Left kidney (tissue), 8 donors: ENCODE data around the gene CYB5B. TPM values are rescaled to one million over a fixed set of nuclear protein-coding genes. Genes with fewer than 3 reads are reported as not detected.

Experiments used
- DNase-seq: peaks from one replicate; pipeline ENCODE4 v3.0.0-alpha.2; 2013
- long read RNA-seq, 8 donors: transcript quantifications; one replicate each; lab custom pipeline, GENCODE V29; 2026
- polyA plus RNA-seq: library from polyadenylated mRNA; unstranded; fragments of 120-200 nt; gene quantifications from one replicate; pipeline ENCODE4 v1.2.1, GENCODE V29; 2013; ENCODE audit not compliant: insufficient read length

The CYB5B gene, protein sequence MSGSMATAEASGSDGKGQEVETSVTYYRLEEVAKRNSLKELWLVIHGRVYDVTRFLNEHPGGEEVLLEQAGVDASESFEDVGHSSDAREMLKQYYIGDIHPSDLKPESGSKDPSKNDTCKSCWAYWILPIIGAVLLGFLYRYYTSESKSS
- polyA plus RNA-seq = 151 TPM
- long read RNA-seq, donor 1, full-length matches to known transcripts = 26 of 26 reads
- long read RNA-seq, donor 1, partial matches to known transcripts = 0 of 26 reads
- long read RNA-seq, donor 1, other reads (novel, unspliced or antisense) = 0 of 26 reads
- long read RNA-seq, donor 2, full-length matches to known transcripts = 35 of 40 reads
- long read RNA-seq, donor 2, partial matches to known transcripts = 5 of 40 reads
- long read RNA-seq, donor 2, other reads (novel, unspliced or antisense) = 0 of 40 reads
- long read RNA-seq, donor 3, full-length matches to known transcripts = 32 of 51 reads
- long read RNA-seq, donor 3, partial matches to known transcripts = 19 of 51 reads
- long read RNA-seq, donor 3, other reads (novel, unspliced or antisense) = 0 of 51 reads
- long read RNA-seq, donor 4, full-length matches to known transcripts = 1 of 1 reads
- long read RNA-seq, donor 4, partial matches to known transcripts = 0 of 1 reads
- long read RNA-seq, donor 4, other reads (novel, unspliced or antisense) = 0 of 1 reads
- long read RNA-seq, donor 5, full-length matches to known transcripts = 57 of 57 reads
- long read RNA-seq, donor 5, partial matches to known transcripts = 0 of 57 reads
- long read RNA-seq, donor 5, other reads (novel, unspliced or antisense) = 0 of 57 reads
- long read RNA-seq, donor 6, full-length matches to known transcripts = 29 of 34 reads
- long read RNA-seq, donor 6, partial matches to known transcripts = 0 of 34 reads
- long read RNA-seq, donor 6, other reads (novel, unspliced or antisense) = 5 of 34 reads
- long read RNA-seq, donor 7, full-length matches to known transcripts = 43 of 54 reads
- long read RNA-seq, donor 7, partial matches to known transcripts = 0 of 54 reads
- long read RNA-seq, donor 7, other reads (novel, unspliced or antisense) = 11 of 54 reads
- long read RNA-seq, donor 8, full-length matches to known transcripts = 14 of 14 reads
- long read RNA-seq, donor 8, partial matches to known transcripts = 0 of 14 reads
- long read RNA-seq, donor 8, other reads (novel, unspliced or antisense) = 0 of 14 reads

GRCh38 chr16:69424053-69424934 is at the start of gene CYB5B:
CYB5B (plus strand) TSS chr16:69424619; CDS start chr16:69424684, 65 bp downstream.
- peak; percentile 99 for DNase-seq

DNA sequence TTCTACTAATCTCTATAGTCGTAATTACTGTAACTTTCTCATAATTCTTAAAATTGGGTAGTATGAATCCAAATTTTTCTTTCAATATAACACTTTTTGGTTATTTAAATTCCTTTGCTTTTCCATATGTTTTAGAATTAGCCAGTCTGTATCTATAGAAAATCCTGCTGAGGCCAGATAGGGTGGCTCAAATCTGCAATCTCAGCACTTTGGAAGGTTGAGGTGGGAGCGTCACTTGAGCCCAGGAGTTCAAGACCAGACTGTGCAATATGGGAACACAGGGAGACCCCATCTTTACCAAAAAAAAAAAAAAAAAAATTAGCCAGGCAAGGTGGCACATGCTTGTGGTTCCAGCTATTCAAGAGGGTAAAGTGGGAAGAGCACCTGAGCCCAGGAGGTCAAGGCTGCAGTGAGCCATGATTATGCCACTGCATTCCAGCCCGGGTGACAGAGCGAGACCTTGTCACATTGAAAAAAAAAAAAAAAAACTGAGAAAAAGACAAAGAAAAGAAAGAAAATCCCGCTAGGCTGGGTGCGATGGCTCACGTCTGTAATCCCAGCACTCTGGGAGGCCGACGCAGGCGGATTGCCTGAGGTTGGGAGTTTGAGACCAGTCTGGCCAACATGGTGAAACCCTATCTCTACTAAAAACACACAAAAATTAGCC is 47.9 kb upstream of the CYB5B start:
- DNase-seq = no peak

- DNase-seq = no peak
These were observed 46.4 kb upstream of the CYB5B start for GRCh38 chr16:69378036-69378435.

- no peak for DNase-seq
These were observed 45.7 kb upstream of the CYB5B start for GRCh38 chr16:69378760-69379159.

DNA sequence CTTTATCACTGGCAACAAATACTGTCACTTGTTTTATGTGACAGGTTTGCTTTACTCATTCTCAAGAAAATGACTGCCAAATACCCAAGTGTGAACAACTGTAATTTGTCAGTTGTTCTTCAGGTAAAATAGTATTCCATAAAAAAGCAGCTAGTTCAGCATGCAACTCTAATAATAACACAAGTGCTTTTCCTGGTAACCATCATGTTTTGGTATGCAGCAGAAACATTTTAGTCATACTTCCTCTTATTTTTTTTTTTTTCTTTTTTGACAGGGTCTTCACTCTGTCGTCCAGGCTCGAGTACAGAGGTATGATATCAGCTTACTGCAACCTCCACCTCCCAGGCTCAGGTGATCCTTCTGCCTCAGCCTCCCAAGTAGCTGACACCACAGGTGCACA is 43.2 kb upstream of the CYB5B start:
- no peak for DNase-seq

GRCh38 chr16:69382421-69382820 is 42.0 kb upstream of the CYB5B start:
- DNase-seq = no peak

GRCh38 chr16:69384974-69385373 is 39.4 kb upstream of the CYB5B start:
- no peak for DNase-seq

DNA sequence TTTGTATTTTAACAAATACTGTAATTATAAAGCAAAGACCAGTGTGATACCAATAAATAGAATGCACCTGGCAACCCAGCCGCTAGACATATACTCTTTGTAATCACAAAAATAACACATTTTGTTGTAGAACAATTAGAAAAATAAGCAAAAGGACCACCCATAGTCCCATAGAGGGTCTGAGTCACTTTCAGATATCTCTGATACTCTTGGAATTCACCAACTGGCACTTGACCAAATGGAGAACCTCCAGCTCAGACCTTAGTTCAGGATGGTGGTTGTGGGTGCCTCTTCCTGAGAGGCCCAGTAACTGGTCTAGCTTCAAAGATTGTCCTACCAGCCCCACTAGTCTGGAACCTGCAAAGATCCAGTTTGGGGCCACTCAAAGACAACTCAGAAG is 37.8 kb upstream of the CYB5B start:
- no peak for DNase-seq

DNA sequence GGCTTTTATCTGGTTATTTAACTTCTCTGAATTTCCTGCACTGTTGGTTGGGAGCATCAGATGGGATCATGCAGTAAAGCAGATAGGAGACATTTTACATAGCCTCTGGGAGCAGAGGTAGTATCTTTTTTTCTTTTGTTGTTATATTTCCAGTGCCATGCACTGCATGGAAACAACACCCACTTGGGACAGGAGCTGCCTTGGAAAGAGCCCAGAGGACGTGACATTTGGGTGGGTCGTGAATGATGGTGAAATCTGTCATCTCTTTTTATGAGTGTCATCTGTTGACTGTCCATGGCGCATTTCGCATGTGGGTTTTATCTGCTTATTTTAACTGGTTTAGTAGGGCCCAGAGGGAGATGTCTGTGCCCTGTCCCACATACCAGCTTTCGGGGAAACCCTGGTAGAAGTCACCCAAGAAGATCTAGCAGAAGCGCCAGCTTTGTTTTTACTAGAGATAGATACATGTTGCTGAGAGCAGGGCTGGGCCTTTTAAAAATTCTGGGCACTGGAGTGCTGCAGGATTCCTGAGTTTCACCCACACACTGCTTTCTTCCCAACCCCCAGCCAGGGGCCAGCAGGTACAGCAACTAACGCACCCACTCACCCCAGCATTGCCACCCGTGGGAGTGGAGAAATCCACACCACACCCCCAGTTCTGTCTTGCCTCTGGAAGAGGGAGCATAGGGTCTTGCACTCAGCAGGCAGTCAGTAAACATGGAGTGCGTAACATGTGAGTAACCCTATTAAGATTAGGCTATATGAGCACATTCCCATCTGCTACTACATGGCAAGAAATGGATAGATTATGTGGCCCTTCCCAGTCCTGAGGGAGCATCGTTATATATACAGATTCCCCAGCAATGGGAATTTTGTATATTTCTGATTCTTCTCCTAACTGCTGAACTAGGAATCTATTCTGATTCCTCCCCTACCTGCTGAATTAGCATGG is 30.2 kb upstream of the CYB5B start:
- no peak for DNase-seq

GRCh38 chr16:69395859-69396186 is 28.6 kb upstream of the CYB5B start:
- DNase-seq = no peak

- DNase-seq = peak; percentile 92
These were observed 28.0 kb upstream of the CYB5B start for GRCh38 chr16:69396187-69397061.

DNA sequence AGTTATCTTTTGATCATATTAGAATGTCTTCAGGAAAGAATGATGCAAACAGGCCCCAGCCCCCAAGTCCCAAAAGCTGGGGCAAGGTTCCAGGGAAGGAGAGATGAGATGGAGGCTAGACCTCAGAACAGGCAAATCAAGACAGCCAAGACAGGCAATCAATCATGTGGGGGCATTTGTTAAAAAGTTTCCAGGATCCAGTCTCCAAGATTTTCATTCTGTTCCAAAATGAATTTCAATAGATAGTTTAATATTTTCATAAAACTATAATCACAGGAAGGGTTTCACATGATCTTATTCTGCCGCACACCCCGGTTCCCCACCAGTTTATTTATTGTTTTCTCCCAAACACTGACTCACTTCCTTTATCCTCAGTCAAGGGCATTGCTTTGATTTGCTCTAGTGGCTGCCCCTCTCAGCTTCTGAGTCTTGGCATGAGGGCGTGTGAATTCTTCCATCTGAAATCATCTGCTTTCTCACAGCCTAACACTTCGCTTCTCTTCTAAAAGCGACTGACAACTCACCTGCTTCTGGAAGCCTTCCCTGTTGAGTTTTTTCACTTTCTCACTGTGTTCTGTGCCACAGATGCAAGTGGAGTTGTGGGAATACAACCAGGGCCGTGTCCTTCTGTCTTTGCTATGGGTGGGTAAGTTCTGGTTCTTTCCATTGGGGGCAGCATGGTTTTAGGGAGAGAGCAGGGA is 26.4 kb upstream of the CYB5B start:
- DNase-seq = peak; percentile 78

DNA sequence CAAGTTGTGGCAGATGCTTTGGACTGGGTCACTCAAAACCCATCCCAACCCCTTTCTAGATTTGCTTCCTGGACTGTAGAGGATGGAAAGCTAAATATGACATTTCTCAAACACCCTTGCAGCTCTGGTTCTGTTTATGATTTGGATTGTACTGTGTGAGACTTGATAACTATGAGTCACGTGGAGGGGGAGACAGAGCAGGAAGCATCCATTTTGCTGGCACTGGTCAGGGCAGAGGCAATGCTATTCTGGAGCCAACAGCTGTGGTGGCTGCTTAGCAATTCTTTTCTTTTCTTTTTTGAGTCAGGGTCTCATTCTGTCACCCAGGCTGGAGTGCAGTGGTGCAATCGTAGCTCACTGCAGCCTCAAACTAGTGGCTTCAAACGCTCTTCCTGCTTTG is 25.1 kb upstream of the CYB5B start:
- DNase-seq = no peak

DNA sequence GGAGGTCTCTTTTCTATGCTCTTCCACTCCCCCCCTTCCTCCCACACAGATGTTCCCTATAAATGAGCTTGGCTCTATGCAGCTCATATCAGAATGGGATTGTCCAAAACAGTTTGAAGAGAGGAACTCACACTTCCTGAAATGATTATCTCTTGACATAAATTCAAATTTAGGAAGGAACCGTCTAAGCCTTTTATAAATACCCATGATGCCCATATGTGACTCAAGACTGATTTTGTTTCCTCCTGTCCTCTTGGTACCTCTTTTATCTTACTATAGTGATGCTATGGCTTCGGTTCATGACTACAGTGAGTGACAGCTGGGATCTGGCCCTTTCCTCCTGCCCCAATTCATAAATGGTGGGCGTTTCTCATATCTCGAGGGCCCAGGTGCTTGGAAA is 22.0 kb upstream of the CYB5B start:
- no peak for DNase-seq

DNA sequence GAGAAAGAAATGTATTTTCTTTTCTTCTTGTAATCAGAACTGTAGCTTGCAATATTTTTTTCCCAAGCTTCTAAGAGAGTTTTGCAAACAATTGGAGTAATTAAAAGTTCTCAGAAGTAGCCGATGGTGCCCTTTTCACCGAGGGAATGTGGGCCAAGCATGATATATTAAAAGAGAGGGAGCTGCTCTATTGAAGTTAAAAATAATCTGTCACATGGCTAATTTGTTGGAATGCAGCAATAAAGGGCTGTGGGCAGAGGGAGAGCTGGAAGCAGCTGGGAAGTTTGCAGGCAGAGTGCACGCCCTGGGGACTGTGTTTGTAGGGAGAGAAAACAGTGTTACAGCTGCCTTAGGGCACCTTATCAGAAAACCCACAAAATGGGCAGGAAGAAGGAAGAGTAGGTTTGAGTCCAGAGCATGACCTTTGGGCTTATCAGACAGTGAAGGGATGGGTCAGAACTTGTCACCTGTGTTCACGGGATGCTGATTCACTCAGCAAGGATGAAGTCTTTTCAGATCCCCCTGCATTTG is 20.1 kb upstream of the CYB5B start:
- no peak for DNase-seq

GRCh38 chr16:69405326-69405725 is 19.1 kb upstream of the CYB5B start:
- no peak for DNase-seq

- DNase-seq = no peak
These were observed 18.7 kb upstream of the CYB5B start for GRCh38 chr16:69405757-69406156.
